H1 (cell line): Measurements from ENCODE around the gene PLK5. TPM values are rescaled to one million over a fixed set of nuclear protein-coding genes. Genes with fewer than 3 reads are reported as not detected.

Experiments used
- ASH2L ChIP-seq: fragments of 200-600, 300-600 bp; sonication (generic); IDR thresholded peaks from one replicate; pipeline ENCODE4 v1.7.1; 2017; ENCODE audit warnings: low read length
- CBX5 ChIP-seq: fragments of 300-800, 300-1000 bp; sonication (generic); IDR thresholded peaks from 2 replicates; pipeline ENCODE4 v1.7.1; 2016; ENCODE audit warnings: antibody characterized with exemption, low read length, low read depth
- CHD1 ChIP-seq: IDR thresholded peaks from 2 replicates; pipeline ENCODE4 v1.6.1; 2012; ENCODE audit warnings: low read depth, low read length, improper control_type of control experiment
- EZH2 ChIP-seq: fragments of 200-600 bp; sonication (generic); IDR thresholded peaks from 2 replicates; pipeline ENCODE4 v1.7.1; 2012; ENCODE audit warnings: low read depth, mild to moderate bottlenecking, moderate library complexity, low read length, inconsistent platforms; ENCODE audit not compliant: severe bottlenecking
- GABPA ChIP-seq: IDR thresholded peaks from 2 replicates; pipeline ENCODE4 v1.6.1; 2011; ENCODE audit warnings: mild to moderate bottlenecking, low read length, moderate library complexity, borderline replicate concordance; ENCODE audit not compliant: insufficient read depth
- HDAC2 ChIP-seq, 2 experiments: fragments of 300-600 bp in 1 of 2; sonication (generic) in 1 of 2; IDR thresholded peaks; 2 replicates each; pipeline ENCODE4 v1.6.1; 2011 to 2012; ENCODE audit warnings: low read depth in 2 of 2, low read length in 2 of 2, mild to moderate bottlenecking in 2 of 2, moderate library complexity in 2 of 2, borderline replicate concordance in 1 of 2, inconsistent platforms in 1 of 2
- KDM1A ChIP-seq: fragments of 200-600, 300-600 bp; sonication (generic); IDR thresholded peaks from 2 replicates; pipeline ENCODE4 v1.7.1; 2016; ENCODE audit warnings: mild to moderate bottlenecking, low read length, borderline replicate concordance
- MAFK ChIP-seq: IDR thresholded peaks from 2 replicates; pipeline ENCODE4 v1.6.1; 2012; ENCODE audit warnings: low read depth, mild to moderate bottlenecking, improper control_type of control experiment, low read length
- PHF8 ChIP-seq: fragments of 200-600 bp; sonication (generic); conservative IDR thresholded peaks from 2 replicates; pipeline ENCODE4 v1.7.1; 2012; ENCODE audit warnings: low read depth, mild to moderate bottlenecking, inconsistent platforms, low read length, moderate library complexity
- SIN3A ChIP-seq, 2 experiments: IDR thresholded peaks in 1 of 2; conservative IDR thresholded peaks in 1 of 2; 2 replicates each; pipeline ENCODE4 v1.6.1; 2011 to 2012; ENCODE audit warnings: low read length in 2 of 2, improper control_type of control experiment in 1 of 2, low read depth in 1 of 2, mild to moderate bottlenecking in 1 of 2
- SP1 ChIP-seq: IDR thresholded peaks from 2 replicates; pipeline ENCODE4 v1.6.1; 2011; ENCODE audit warnings: low read depth, low read length
- TBP ChIP-seq: IDR thresholded peaks from 2 replicates; pipeline ENCODE4 v1.6.1; 2011; ENCODE audit warnings: low read depth, low read length, improper control_type of control experiment
- ZNF274 ChIP-seq: IDR thresholded peaks from 2 replicates; pipeline ENCODE4 v1.7.0; 2012; ENCODE audit warnings: low read length, borderline replicate concordance; ENCODE audit errors: extremely low read depth
- polyA plus RNA-seq, 7 experiments: library from polyadenylated mRNA; depleted of rRNA in 3 of 7; stranded (reverse) in 5 of 7; unstranded in 2 of 7; fragments of >200 nt in 5 of 7; fragments of 200-250 nt in 2 of 7; gene quantifications; 1 replicate in 5 of 7; 2 replicates in 1 of 7; 4 replicates in 1 of 7; pipeline versions ENCODE4 v1.2.1 to v1.2.3, GENCODE V29; 2011 to 2013; ENCODE audit warnings: missing spikeins in 2 of 7, mixed read lengths in 2 of 7
- total RNA-seq: library from RNA; stranded (reverse); fragmentation: NEBNext Ultra II Directional; extraction: Animal tissue kit (Norgen Biotek cat#: 25700); gene quantifications from 2 replicates; pipeline ENCODE4 v1.2.1, GENCODE V29; 2021
- TF ChIP-seq, protein P1 (sequence below): IDR thresholded peaks from 2 replicates; pipeline ENCODE4 v1.6.1; 2011; ENCODE audit warnings: low read depth, mild to moderate bottlenecking, low read length; ENCODE audit not compliant: insufficient read depth
- TF ChIP-seq, protein P2 (sequence below): IDR thresholded peaks from 2 replicates; pipeline ENCODE4 v1.6.1; 2012; ENCODE audit warnings: inconsistent platforms
- TF ChIP-seq, protein P3 (sequence below): IDR thresholded peaks from 2 replicates; pipeline ENCODE4 v1.6.1; 2011; ENCODE audit warnings: low read length, improper control_type of control experiment
- TF ChIP-seq, protein P4 (sequence below): IDR thresholded peaks from 2 replicates; pipeline ENCODE4 v1.6.1; 2012; ENCODE audit warnings: inconsistent platforms

The PLK5 gene
- total and polyA plus RNA-seq, 2 of the 8 experiments (the other 6 are each of a cell fraction or from before 2014, with no cell fraction given): 0.43 to 0.45 TPM

DNA sequence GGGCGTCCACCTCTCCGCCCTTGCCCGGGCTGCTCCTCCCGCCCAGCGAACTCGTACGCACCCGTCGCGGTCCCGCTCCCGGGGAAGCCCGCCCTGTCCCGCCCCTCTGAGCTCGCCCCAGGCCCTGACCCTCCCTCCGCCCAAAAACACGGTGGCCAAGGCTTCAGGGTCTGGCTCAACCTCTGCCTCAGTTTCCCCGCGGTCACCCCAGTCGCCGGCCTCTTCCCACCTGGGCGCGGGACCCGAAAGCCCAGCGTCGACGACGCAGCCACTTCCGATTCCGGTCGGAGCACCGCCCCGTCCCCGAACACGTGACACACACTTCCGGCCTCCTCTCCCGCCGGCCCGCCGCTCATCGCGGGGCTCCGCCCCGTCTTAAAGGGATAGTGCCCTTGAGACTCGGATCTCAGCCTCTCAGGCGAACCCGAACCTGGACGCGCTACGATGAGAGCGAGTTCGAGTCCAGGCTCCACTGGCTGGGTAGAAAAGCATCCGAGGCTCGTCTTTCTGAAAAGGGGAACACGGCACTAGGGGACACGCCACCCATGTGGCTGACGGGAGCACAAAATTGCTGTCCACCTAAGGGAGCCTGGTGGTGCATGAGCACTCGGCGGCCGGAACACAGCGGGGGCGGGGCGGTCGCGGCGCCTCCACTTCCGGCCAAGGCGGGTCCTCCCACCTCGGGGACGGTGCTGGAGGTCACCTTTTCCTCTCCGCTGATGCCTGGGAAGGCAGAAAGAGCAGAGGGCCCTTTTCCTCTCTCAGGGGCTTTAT lies 44.8 kb upstream of the PLK5 start, which contains the start of gene C19orf25 (continued):
- TF ChIP-seq, protein P1, sequence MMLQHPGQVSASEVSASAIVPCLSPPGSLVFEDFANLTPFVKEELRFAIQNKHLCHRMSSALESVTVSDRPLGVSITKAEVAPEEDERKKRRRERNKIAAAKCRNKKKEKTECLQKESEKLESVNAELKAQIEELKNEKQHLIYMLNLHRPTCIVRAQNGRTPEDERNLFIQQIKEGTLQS: peak; percentile 51; the same call in 1 of the 2 replicates
- TF ChIP-seq TBP (0 out of 2 replicates have a peak, but pooled peaks have one; percentile 10), SIN3A (conservative IDR thresholded peaks at IDR 0.05 in 1 of 2, IDR thresholded peaks at IDR 0.05 in 1 of 2; ENCODE audit: low read depth in 1 of 2, low read length in 2 of 2) (peak in 1 of 2 experiments; percentile 65; a peak in 2 of 4 replicates), ASH2L (peak; percentile 71), GABPA (peak; percentile 84; the same call in 1 of the 2 replicates), HDAC2 (IDR thresholded peaks at IDR 0.05; ENCODE audit: borderline replicate concordance in 1 of 2, low read depth in 2 of 2, low read length in 2 of 2) (0 out of 4 replicates have a peak, but pooled peaks of 1 of the 2 experiments have one; percentile 7), CBX5 (no peak), KDM1A (peak; percentile 80), PHF8 (peak; percentile 72), CHD1 (no peak), EZH2 (no peak), ZNF274 (no peak), SP1 (0 out of 2 replicates have a peak, but pooled peaks have one; percentile 59), MAFK (no peak)
- TF ChIP-seq, protein P2, sequence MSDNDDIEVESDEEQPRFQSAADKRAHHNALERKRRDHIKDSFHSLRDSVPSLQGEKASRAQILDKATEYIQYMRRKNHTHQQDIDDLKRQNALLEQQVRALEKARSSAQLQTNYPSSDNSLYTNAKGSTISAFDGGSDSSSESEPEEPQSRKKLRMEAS: peak; percentile 92
- TF ChIP-seq, protein P3, sequence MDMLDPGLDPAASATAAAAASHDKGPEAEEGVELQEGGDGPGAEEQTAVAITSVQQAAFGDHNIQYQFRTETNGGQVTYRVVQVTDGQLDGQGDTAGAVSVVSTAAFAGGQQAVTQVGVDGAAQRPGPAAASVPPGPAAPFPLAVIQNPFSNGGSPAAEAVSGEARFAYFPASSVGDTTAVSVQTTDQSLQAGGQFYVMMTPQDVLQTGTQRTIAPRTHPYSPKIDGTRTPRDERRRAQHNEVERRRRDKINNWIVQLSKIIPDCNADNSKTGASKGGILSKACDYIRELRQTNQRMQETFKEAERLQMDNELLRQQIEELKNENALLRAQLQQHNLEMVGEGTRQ: peak; percentile 91
- TF ChIP-seq, protein P4, sequence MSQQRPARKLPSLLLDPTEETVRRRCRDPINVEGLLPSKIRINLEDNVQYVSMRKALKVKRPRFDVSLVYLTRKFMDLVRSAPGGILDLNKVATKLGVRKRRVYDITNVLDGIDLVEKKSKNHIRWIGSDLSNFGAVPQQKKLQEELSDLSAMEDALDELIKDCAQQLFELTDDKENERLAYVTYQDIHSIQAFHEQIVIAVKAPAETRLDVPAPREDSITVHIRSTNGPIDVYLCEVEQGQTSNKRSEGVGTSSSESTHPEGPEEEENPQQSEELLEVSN: peak; percentile 97
- TF ChIP-seq, all 59 proteins: peak for 19
